Tibial nerve (tissue), 4 donors: ENCODE measurements around the gene EVA1C. TPM values are rescaled to one million over a fixed set of nuclear protein-coding genes. Genes with fewer than 3 reads are reported as not detected.
A peak's percentile ranks its signal among the peaks of the same experiment; 100 is the strongest.
"Not testable (repeated sequence)": the region's sequence is repeated elsewhere in the genome, so short reads cannot be mapped to it uniquely, and the experiment has no call there.

ENCODE experiments used
- DNase-seq, 2 donors: peaks; one replicate each; pipeline ENCODE4 v3.0.0-alpha.2; 2019; ENCODE audit warnings: low spot score in 2 of 2
- H3K27ac ChIP-seq, 4 donors: fragments of 200-600 bp; sonication (generic) in 3 of 4; one replicate each; pipeline ENCODE4 v1.5.1; 2017 to 2019; ENCODE audit warnings: mild to moderate bottlenecking in 1 of 4
- H3K27me3 ChIP-seq, 2 donors: fragments of 200-600 bp; sonication (generic) in 1 of 2; one replicate each; pipeline versions ENCODE4 v1.5.1 to v1.6.0; 2017 to 2019
- H3K36me3 ChIP-seq, 3 donors: fragments of 200-600 bp; sonication (generic); one replicate each; pipeline ENCODE4 v1.5.1; 2018 to 2019
- H3K4me1 ChIP-seq, 4 donors: fragments of 200-600 bp; sonication (generic) in 3 of 4; one replicate each; pipeline ENCODE4 v1.5.1; 2017 to 2019
- H3K4me3 ChIP-seq, 4 donors: fragments of 200-600 bp; sonication (generic) in 3 of 4; one replicate each; pipeline ENCODE4 v1.5.1; 2017 to 2019; ENCODE audit warnings: mild to moderate bottlenecking in 1 of 4, moderate library complexity in 1 of 4
- H3K9me3 ChIP-seq, 4 donors: fragments of 200-600 bp; sonication (generic) in 3 of 4; one replicate each; pipeline ENCODE4 v1.5.1; 2017 to 2019
- CTCF ChIP-seq, 5 experiments: fragments of 200-600 bp in 3 of 5; fragments of 450-650 bp in 2 of 5; sonication (generic) in 3 of 5; IDR thresholded peaks; one replicate each; pipeline ENCODE4 v1.5.1; 2016 to 2019; ENCODE audit warnings: antibody characterized with exemption in 5 of 5, mild to moderate bottlenecking in 3 of 5, moderate library complexity in 2 of 5
- EP300 ChIP-seq, 2 donors: sonication (generic); formaldehyde crosslinking; IDR thresholded peaks; one replicate each; pipeline ENCODE4 v1.6.1; 2017; ENCODE audit warnings: antibody characterized with exemption in 2 of 2, mild to moderate bottlenecking in 1 of 2
- POLR2A ChIP-seq, 2 donors: fragments of 450-650 bp; IDR thresholded peaks; one replicate each; pipeline ENCODE4 v1.6.1; 2017; ENCODE audit warnings: antibody characterized with exemption in 2 of 2, mild to moderate bottlenecking in 2 of 2, moderate library complexity in 2 of 2
- whole genome bisulfite sequencing, 2 donors: methylation state at CpG; one replicate each; pipeline ENCODE4 v1.1.5; 2018; 5-methylcytosine and 5-hydroxymethylcytosine counted together
- total RNA-seq, 4 donors: library from RNA; depleted of rRNA; stranded (reverse); fragments of >200 nt; gene quantifications; one replicate each; pipeline ENCODE4 v1.1.0, GENCODE V29; 2016

EVA1C gene
- total RNA-seq, 4 donors from 2014 or later, result 72.6 to 85.9 (median 75.6) TPM

GRCh38 chr21:32494934-32495709 lies 82.6 kb downstream of the EVA1C start:
- H3K27ac ChIP-seq, result peak overlapping the region in 1 of 4 donors; percentile 42
- H3K4me3 ChIP-seq, result no peak overlapping the region
- TF ChIP-seq POLR2A (IDR thresholded peaks at IDR 0.05) (no peak), EP300 (IDR thresholded peaks at IDR 0.05) (no peak)
- no peak for DNase-seq
- peaks cover 0 to 42% (median 0%) of the 10 kb centered on the region in 3 donors for H3K36me3 ChIP-seq
- no peaks in the 10 kb centered on the region for H3K9me3 ChIP-seq
- H3K4me1 ChIP-seq, result peaks cover 0 to 36% (median 6%) of the 10 kb centered on the region in 4 donors
- WGBS, 2 donors, result 71 to 72% methylated on average over 10 of the region's 10 CpGs
- no peaks in the 10 kb centered on the region for H3K27me3 ChIP-seq

- no peaks in the 10 kb centered on the region for H3K9me3 ChIP-seq
- no peak for TF ChIP-seq EP300 (IDR thresholded peaks at IDR 0.05)
- 90% methylated on average over 6 of the region's 6 CpGs for WGBS, 2 donors
Measured at GRCh38 chr21:32496568-32496967, 84.1 kb downstream of the EVA1C start.

GRCh38 chr21:32499249-32500055 lies 86.9 kb downstream of the EVA1C start:
- H3K4me1 ChIP-seq, result peaks cover 0 to 21% (median 6%) of the 10 kb centered on the region in 4 donors
- no peak for DNase-seq
- TF ChIP-seq EP300 (IDR thresholded peaks at IDR 0.05) (no peak), POLR2A (IDR thresholded peaks at IDR 0.05) (no peak), CTCF (IDR thresholded peaks at IDR 0.05) (peak in 1 of 5 experiments; percentile 12)
- H3K36me3 ChIP-seq, result peaks cover 0 to 64% (median 0%) of the 10 kb centered on the region in 3 donors
- no peaks in the 10 kb centered on the region for H3K27me3 ChIP-seq
- 24 to 35% methylated on average over 14 of the region's 14 CpGs for WGBS, 2 donors
- H3K27ac ChIP-seq, result peak overlapping the region in 3 of 4 donors; percentile 39 to 60 (median 50)
- H3K9me3 ChIP-seq, result no peaks in the 10 kb centered on the region
- no peak overlapping the region for H3K4me3 ChIP-seq

More at GRCh38 chr21:32496568-32496967, 84.1 kb downstream of the EVA1C start:
- DNase-seq, result no peak
- H3K36me3 ChIP-seq, result peaks cover 0 to 36% (median 0%) of the 10 kb centered on the region in 3 donors
- H3K4me3 ChIP-seq, result no peak overlapping the region
- H3K27me3 ChIP-seq, result no peaks in the 10 kb centered on the region
- peaks cover 0 to 43% (median 6%) of the 10 kb centered on the region in 4 donors for H3K4me1 ChIP-seq
- no peak overlapping the region for H3K27ac ChIP-seq

- Histone ChIP-seq H3K36me3 (peaks cover 0 to 62% (median 0%) of the 10 kb centered on the region in 3 donors), H3K4me1 (peaks cover 0 to 21% (median 6%) of the 10 kb centered on the region in 4 donors)
- H3K27me3 ChIP-seq, DNase-seq, H3K27ac ChIP-seq, H3K9me3 ChIP-seq, H3K4me3 ChIP-seq: not testable (repeated sequence)
- 96 to 99% methylated on average over 7 of the region's 7 CpGs for WGBS, 2 donors
Measured at GRCh38 chr21:32503641-32504040, 91.1 kb downstream of the EVA1C start.

- not testable (repeated sequence) for H3K4me3 ChIP-seq, H3K27me3 ChIP-seq, H3K27ac ChIP-seq, H3K9me3 ChIP-seq, DNase-seq, H3K4me1 ChIP-seq
- WGBS, 2 donors, result 91 to 96% methylated on average over 3 of the region's 3 CpGs
- peaks cover 0 to 81% (median 0%) of the 10 kb centered on the region in 3 donors for H3K36me3 ChIP-seq
Measured at GRCh38 chr21:32505767-32506166, 93.3 kb downstream of the EVA1C start.

GRCh38 chr21:32506411-32506965 lies 94.0 kb downstream of the EVA1C start:
- H3K4me3 ChIP-seq, H3K27ac ChIP-seq, H3K9me3 ChIP-seq, H3K4me1 ChIP-seq, H3K27me3 ChIP-seq, DNase-seq: not testable (repeated sequence)
- H3K36me3 ChIP-seq, result peaks cover 0 to 84% (median 0%) of the 10 kb centered on the region in 3 donors
- 73 to 92% methylated on average over 7 of the region's 7 CpGs for WGBS, 2 donors

- H3K27ac ChIP-seq, result no peak overlapping the region
- no peaks in the 10 kb centered on the region for H3K9me3 ChIP-seq
- no peak overlapping the region for H3K4me3 ChIP-seq
- H3K4me1 ChIP-seq, result no peaks in the 10 kb centered on the region
- no peak for DNase-seq
- TF ChIP-seq CTCF (IDR thresholded peaks at IDR 0.05) (no peak), EP300 (IDR thresholded peaks at IDR 0.05) (no peak), POLR2A (IDR thresholded peaks at IDR 0.05) (no peak)
- 89 to 96% methylated on average over 16 of the region's 16 CpGs for WGBS, 2 donors
- peaks cover 0 to 81% (median 0%) of the 10 kb centered on the region in 3 donors for H3K36me3 ChIP-seq
- no peaks in the 10 kb centered on the region for H3K27me3 ChIP-seq
Measured at GRCh38 chr21:32507342-32507919, 94.9 kb downstream of the EVA1C start.

GRCh38 chr21:32508036-32508435 lies 95.5 kb downstream of the EVA1C start:
- not testable (repeated sequence) for H3K27ac ChIP-seq, H3K4me1 ChIP-seq, H3K4me3 ChIP-seq, H3K27me3 ChIP-seq, DNase-seq, H3K9me3 ChIP-seq
- H3K36me3 ChIP-seq, result peaks cover 0 to 78% (median 0%) of the 10 kb centered on the region in 3 donors
- WGBS, 2 donors, result 55 to 56% methylated on average over 4 of the region's 4 CpGs
